Ishikawa (cell line): ENCODE data around the gene ABCC11.

Experiments
- CEBPB ChIP-seq: IDR thresholded peaks from 2 replicates; pipeline ENCODE4 v1.6.1; 2012
- CREB1 ChIP-seq: IDR thresholded peaks from 2 replicates; pipeline ENCODE4 v1.6.1; 2012; ENCODE audit warnings: low read depth
- EGR1 ChIP-seq: IDR thresholded peaks from 2 replicates; pipeline ENCODE4 v1.6.1; 2012
- EP300 ChIP-seq: IDR thresholded peaks from 2 replicates; pipeline ENCODE4 v1.6.1; 2012; ENCODE audit warnings: borderline replicate concordance
- FOXM1 ChIP-seq: IDR thresholded peaks from 2 replicates; pipeline ENCODE4 v1.6.1; 2012; ENCODE audit warnings: low read depth, borderline replicate concordance
- NFIC ChIP-seq: IDR thresholded peaks from 2 replicates; pipeline ENCODE4 v1.6.1; 2012
- RAD21 ChIP-seq: IDR thresholded peaks from 2 replicates; pipeline ENCODE4 v1.6.1; 2012; ENCODE audit warnings: low read depth
- TAF1 ChIP-seq: IDR thresholded peaks from 2 replicates; pipeline ENCODE4 v1.6.1; 2012; ENCODE audit warnings: low read depth, mild to moderate bottlenecking
- TCF12 ChIP-seq: IDR thresholded peaks from 2 replicates; pipeline ENCODE4 v1.6.1; 2012; ENCODE audit warnings: low read depth
- TEAD4 ChIP-seq: IDR thresholded peaks from 2 replicates; pipeline ENCODE4 v1.6.1; 2012
- USF1 ChIP-seq: IDR thresholded peaks from 2 replicates; pipeline ENCODE4 v1.6.1; 2012
- YY1 ChIP-seq: IDR thresholded peaks from 2 replicates; pipeline ENCODE4 v1.6.1; 2012; ENCODE audit warnings: low read depth
- ZBTB7A ChIP-seq: IDR thresholded peaks from 2 replicates; pipeline ENCODE4 v1.6.1; 2012; ENCODE audit warnings: low read depth
- TF ChIP-seq, protein P1 (sequence below): IDR thresholded peaks from 2 replicates; pipeline ENCODE4 v1.6.1; 2012; ENCODE audit warnings: low read depth, mild to moderate bottlenecking
- TF ChIP-seq, protein P2 (sequence below): IDR thresholded peaks from 2 replicates; pipeline ENCODE4 v1.6.1; 2012

Gene ABCC11

GRCh38 chr16:48129926-48130325, 117.4 kb downstream of the ABCC11 start:
- TF ChIP-seq NFIC: no peak
- TF ChIP-seq ZBTB7A: no peak
- TF ChIP-seq EGR1: no peak
- TF ChIP-seq CREB1: no peak
- no peak for TF ChIP-seq EP300
- TF ChIP-seq TEAD4: no peak
- TF ChIP-seq, protein P1, sequence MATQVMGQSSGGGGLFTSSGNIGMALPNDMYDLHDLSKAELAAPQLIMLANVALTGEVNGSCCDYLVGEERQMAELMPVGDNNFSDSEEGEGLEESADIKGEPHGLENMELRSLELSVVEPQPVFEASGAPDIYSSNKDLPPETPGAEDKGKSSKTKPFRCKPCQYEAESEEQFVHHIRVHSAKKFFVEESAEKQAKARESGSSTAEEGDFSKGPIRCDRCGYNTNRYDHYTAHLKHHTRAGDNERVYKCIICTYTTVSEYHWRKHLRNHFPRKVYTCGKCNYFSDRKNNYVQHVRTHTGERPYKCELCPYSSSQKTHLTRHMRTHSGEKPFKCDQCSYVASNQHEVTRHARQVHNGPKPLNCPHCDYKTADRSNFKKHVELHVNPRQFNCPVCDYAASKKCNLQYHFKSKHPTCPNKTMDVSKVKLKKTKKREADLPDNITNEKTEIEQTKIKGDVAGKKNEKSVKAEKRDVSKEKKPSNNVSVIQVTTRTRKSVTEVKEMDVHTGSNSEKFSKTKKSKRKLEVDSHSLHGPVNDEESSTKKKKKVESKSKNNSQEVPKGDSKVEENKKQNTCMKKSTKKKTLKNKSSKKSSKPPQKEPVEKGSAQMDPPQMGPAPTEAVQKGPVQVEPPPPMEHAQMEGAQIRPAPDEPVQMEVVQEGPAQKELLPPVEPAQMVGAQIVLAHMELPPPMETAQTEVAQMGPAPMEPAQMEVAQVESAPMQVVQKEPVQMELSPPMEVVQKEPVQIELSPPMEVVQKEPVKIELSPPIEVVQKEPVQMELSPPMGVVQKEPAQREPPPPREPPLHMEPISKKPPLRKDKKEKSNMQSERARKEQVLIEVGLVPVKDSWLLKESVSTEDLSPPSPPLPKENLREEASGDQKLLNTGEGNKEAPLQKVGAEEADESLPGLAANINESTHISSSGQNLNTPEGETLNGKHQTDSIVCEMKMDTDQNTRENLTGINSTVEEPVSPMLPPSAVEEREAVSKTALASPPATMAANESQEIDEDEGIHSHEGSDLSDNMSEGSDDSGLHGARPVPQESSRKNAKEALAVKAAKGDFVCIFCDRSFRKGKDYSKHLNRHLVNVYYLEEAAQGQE: no peak
- TF ChIP-seq CEBPB: no peak
- TF ChIP-seq RAD21: no peak
- TF ChIP-seq TCF12: no peak
- TF ChIP-seq, protein P2, sequence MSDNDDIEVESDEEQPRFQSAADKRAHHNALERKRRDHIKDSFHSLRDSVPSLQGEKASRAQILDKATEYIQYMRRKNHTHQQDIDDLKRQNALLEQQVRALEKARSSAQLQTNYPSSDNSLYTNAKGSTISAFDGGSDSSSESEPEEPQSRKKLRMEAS: no peak

DNA sequence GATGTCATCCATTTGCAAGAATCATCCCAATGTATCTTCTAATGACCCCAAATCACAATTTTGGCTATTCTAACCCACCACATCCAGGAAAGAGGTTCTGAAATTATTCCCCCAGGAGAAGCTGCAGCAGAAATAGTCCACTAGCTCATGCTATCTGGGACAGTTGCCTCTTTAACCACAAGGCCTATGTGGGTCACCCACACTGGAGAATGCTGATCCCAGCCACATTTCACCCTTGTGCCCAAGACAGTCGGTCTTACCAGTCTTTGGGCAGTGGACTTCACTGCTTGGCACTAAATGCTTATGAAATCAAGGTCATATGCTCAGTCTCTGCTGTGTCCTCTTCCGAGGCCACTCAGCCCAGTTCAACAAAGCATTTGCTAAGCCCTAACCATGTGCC, 118.6 kb downstream of the ABCC11 start:
- no peak for TF ChIP-seq TCF12
- no peak for TF ChIP-seq EP300
- TF ChIP-seq TEAD4: no peak
- no peak for TF ChIP-seq FOXM1
- TF ChIP-seq EGR1: no peak
- no peak for TF ChIP-seq CEBPB
- TF ChIP-seq, protein P2: no peak
- TF ChIP-seq CREB1: no peak

- TF ChIP-seq EGR1: no peak
- no peak for TF ChIP-seq EP300
- TF ChIP-seq YY1: no peak
- no peak for TF ChIP-seq CREB1
- TF ChIP-seq, protein P1: no peak
- TF ChIP-seq TCF12: no peak
- TF ChIP-seq, protein P2: no peak
These were observed 120.3 kb downstream of the ABCC11 start for GRCh38 chr16:48126801-48127644.

GRCh38 chr16:48125888-48126287, 121.5 kb downstream of the ABCC11 start:
- TF ChIP-seq YY1: no peak
- no peak for TF ChIP-seq TCF12
- no peak for TF ChIP-seq ZBTB7A
- no peak for TF ChIP-seq EP300
- TF ChIP-seq TEAD4: no peak
- TF ChIP-seq TAF1: no peak
- TF ChIP-seq, protein P2: no peak
- TF ChIP-seq CEBPB: no peak
- TF ChIP-seq NFIC: no peak
- TF ChIP-seq USF1: no peak
- TF ChIP-seq, protein P1: no peak
- TF ChIP-seq RAD21: no peak
- no peak for TF ChIP-seq FOXM1
- TF ChIP-seq CREB1: no peak
- no peak for TF ChIP-seq EGR1
